Suprapubic skin (tissue), 4 donors: ENCODE results near the gene RBPMS2.

Experiments used
- EP300 ChIP-seq: sonication (generic); formaldehyde crosslinking; IDR thresholded peaks from one replicate; pipeline ENCODE4 v1.6.1; 2017; ENCODE audit warnings: antibody characterized with exemption
- POLR2A ChIP-seq, 2 donors: fragments of 450-650 bp; IDR thresholded peaks; one replicate each; pipeline ENCODE4 v1.6.1; 2017; ENCODE audit warnings: antibody characterized with exemption in 2 of 2, mild to moderate bottlenecking in 2 of 2, moderate library complexity in 2 of 2
- POLR2AphosphoS5 ChIP-seq, 3 donors: sonication (generic); formaldehyde crosslinking; IDR thresholded peaks; one replicate each; pipeline ENCODE4 v1.6.1; 2017; ENCODE audit warnings: antibody characterized with exemption in 3 of 3
- TF ChIP-seq, protein P1 (sequence below), 2 donors: fragments of 200-600 bp in 1 of 2; fragments of 450-650 bp in 1 of 2; sonication (generic) in 1 of 2; IDR thresholded peaks; one replicate each; pipeline ENCODE4 v1.5.1; 2016 to 2019; ENCODE audit warnings: antibody characterized with exemption in 2 of 2, mild to moderate bottlenecking in 1 of 2, moderate library complexity in 1 of 2

DNA sequence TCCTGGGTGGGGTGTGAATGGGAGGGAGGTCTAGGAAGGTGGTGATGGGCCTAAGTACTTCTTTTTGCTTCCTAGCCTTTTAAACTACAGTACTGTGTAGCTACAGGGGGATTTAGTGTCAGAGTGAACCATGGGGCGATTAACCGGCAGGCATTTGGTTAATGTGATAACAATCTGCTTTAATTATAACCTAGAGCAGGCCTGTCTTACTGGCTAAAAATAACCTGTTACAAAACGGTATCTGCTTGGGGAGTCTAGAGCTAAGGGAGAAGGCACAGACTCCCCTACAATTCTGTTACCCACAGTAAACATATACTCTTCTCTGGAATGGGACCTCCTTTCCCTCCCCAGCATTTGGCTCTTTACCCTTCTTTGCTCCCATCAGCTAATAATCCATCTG is 85.4 kb downstream of the RBPMS2 start:
- TF ChIP-seq POLR2AphosphoS5 (IDR thresholded peaks at IDR 0.05): no peak
- TF ChIP-seq, protein P1, sequence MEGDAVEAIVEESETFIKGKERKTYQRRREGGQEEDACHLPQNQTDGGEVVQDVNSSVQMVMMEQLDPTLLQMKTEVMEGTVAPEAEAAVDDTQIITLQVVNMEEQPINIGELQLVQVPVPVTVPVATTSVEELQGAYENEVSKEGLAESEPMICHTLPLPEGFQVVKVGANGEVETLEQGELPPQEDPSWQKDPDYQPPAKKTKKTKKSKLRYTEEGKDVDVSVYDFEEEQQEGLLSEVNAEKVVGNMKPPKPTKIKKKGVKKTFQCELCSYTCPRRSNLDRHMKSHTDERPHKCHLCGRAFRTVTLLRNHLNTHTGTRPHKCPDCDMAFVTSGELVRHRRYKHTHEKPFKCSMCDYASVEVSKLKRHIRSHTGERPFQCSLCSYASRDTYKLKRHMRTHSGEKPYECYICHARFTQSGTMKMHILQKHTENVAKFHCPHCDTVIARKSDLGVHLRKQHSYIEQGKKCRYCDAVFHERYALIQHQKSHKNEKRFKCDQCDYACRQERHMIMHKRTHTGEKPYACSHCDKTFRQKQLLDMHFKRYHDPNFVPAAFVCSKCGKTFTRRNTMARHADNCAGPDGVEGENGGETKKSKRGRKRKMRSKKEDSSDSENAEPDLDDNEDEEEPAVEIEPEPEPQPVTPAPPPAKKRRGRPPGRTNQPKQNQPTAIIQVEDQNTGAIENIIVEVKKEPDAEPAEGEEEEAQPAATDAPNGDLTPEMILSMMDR (IDR thresholded peaks at IDR 0.05): no peak
- no peak for TF ChIP-seq EP300
- TF ChIP-seq POLR2A (IDR thresholded peaks at IDR 0.05): no peak
